GM23338 (cell line): ENCODE measurements around the gene RPS6KC1. TPM values are rescaled to one million over a fixed set of nuclear protein-coding genes. Genes with fewer than 3 reads are reported as not detected.
"Not testable (repeated sequence)": the region's sequence is repeated elsewhere in the genome, so short reads cannot be mapped to it uniquely, and the experiment has no call there.

Source experiments
- ATAC-seq: fragments of 200-7000 bp; cut with Tn5 transposase; 3 replicates; pipeline ENCODE4 v1.9.1; 2020
- DNase-seq: peaks from one replicate; pipeline ENCODE4 v3.0.0-alpha.2; 2015; ENCODE audit warnings: low spot score
- H2AFZ ChIP-seq: fragments of 200-600 bp; sonication (generic); 2 replicates; pipeline ENCODE4 v1.8.0; 2016; ENCODE audit warnings: antibody characterized with exemption, mild to moderate bottlenecking, moderate library complexity
- H3F3A ChIP-seq: fragments of 200-600 bp; sonication (generic); replicated peaks from 2 replicates; pipeline ENCODE4 v1.8.0; 2017; ENCODE audit warnings: antibody characterized with exemption, mixed run types, low read depth
- H3K27ac ChIP-seq: fragments of 200-600 bp; sonication (generic); 2 replicates; pipeline ENCODE4 v1.6.1; 2016; ENCODE audit warnings: low read depth
- H3K27me3 ChIP-seq: fragments of 200-600 bp; sonication (generic); 2 replicates; pipeline ENCODE4 v1.8.0; 2016; ENCODE audit warnings: mild to moderate bottlenecking, mixed run types, moderate library complexity; ENCODE audit not compliant: insufficient read depth
- H3K36me3 ChIP-seq: fragments of 200-600 bp; sonication (generic); 2 replicates; pipeline ENCODE4 v1.8.0; 2016; ENCODE audit warnings: mild to moderate bottlenecking; ENCODE audit not compliant: insufficient read depth
- H3K4me1 ChIP-seq: fragments of 200-600 bp; sonication (generic); 2 replicates; pipeline ENCODE4 v1.8.0; 2016; ENCODE audit warnings: mild to moderate bottlenecking, moderate library complexity; ENCODE audit not compliant: insufficient read depth
- H3K4me2 ChIP-seq: fragments of 200-600 bp; sonication (generic); 2 replicates; pipeline ENCODE4 v1.7.1; 2017; ENCODE audit warnings: mixed run types
- H3K4me3 ChIP-seq: fragments of 200-600 bp; sonication (generic); 2 replicates; pipeline ENCODE4 v1.6.1; 2016; ENCODE audit warnings: mixed run types
- H3K79me2 ChIP-seq: fragments of 200-600 bp; sonication (generic); replicated peaks from 2 replicates; pipeline ENCODE4 v1.8.0; 2017; ENCODE audit warnings: mild to moderate bottlenecking; ENCODE audit not compliant: insufficient read depth
- H3K9me2 ChIP-seq: fragments of 200-600 bp; sonication (generic); 2 replicates; pipeline ENCODE4 v1.8.0; 2017; ENCODE audit not compliant: insufficient read depth
- H4K20me1 ChIP-seq: fragments of 200-600 bp; sonication (generic); replicated peaks from 2 replicates; pipeline ENCODE4 v1.8.0; 2017; ENCODE audit warnings: mild to moderate bottlenecking; ENCODE audit not compliant: insufficient read depth
- H3K27ac Mint-ChIP-seq: 2 replicates; pipeline ENCODE4 v1.8.0; 2020; ENCODE audit warnings: inconsistent platforms, mild to moderate bottlenecking, moderate library complexity, mixed read lengths
- H3K27me3 Mint-ChIP-seq: 3 replicates; pipeline ENCODE4 v1.8.0; 2022; ENCODE audit warnings: low read depth, mild to moderate bottlenecking, moderate library complexity, mixed read lengths, inconsistent platforms; ENCODE audit not compliant: insufficient read depth, poor library complexity
- H3K36me3 Mint-ChIP-seq: 3 replicates; pipeline ENCODE4 v1.8.0; 2021; ENCODE audit warnings: low read depth, mild to moderate bottlenecking, inconsistent platforms, moderate library complexity, mixed read lengths
- H3K4me1 Mint-ChIP-seq: 3 replicates; pipeline ENCODE4 v1.8.0; 2020; ENCODE audit warnings: mild to moderate bottlenecking, inconsistent platforms, mixed read lengths
- H3K4me3 Mint-ChIP-seq: 3 replicates; pipeline ENCODE4 v1.8.0; 2021; ENCODE audit warnings: moderate library complexity, mild to moderate bottlenecking, inconsistent platforms, mixed read lengths
- H3K9me3 Mint-ChIP-seq: 3 replicates; pipeline ENCODE4 v1.8.0; 2020; ENCODE audit warnings: moderate library complexity, mild to moderate bottlenecking, inconsistent platforms, mixed read lengths
- EZH2phosphoT487 ChIP-seq: fragments of 200-600 bp; sonication (generic); IDR thresholded peaks from one replicate; pipeline ENCODE4 v1.8.1; 2018; ENCODE audit warnings: antibody characterized with exemption; ENCODE audit not compliant: unreplicated experiment
- JUNB ChIP-seq: IDR thresholded peaks from one replicate; pipeline ENCODE4 v1.6.1; 2016; ENCODE audit warnings: antibody characterized with exemption; ENCODE audit not compliant: unreplicated experiment
- polyA plus RNA-seq: library from polyadenylated mRNA; unstranded; fragments of >200 nt; fragmentation: Nextera tagmentation; extraction: Ambion mirVana; gene quantifications from 2 replicates; pipeline ENCODE4 v1.2.1, GENCODE V29; 2016
- total RNA-seq: library from RNA; depleted of rRNA; stranded (reverse); fragments of >200 nt; shearing (Covaris generic); gene quantifications from 2 replicates; pipeline ENCODE4 v1.2.3, GENCODE V29; 2014
- TF ChIP-seq, protein P1 (sequence below): IDR thresholded peaks from one replicate; pipeline ENCODE4 v1.6.1; 2018; ENCODE audit warnings: antibody characterized with exemption; ENCODE audit not compliant: unreplicated experiment
- TF ChIP-seq, protein P2 (sequence below), 2 experiments: fragments of 200-600 bp in 1 of 2; sonication (generic) in 1 of 2; conservative IDR thresholded peaks; 2 replicates each; pipeline versions ENCODE4 v1.5.1 to v1.6.1; 2016 to 2017; ENCODE audit warnings: antibody characterized with exemption in 2 of 2, low read depth in 2 of 2, mild to moderate bottlenecking in 2 of 2, moderate library complexity in 1 of 2

Gene RPS6KC1
- total and polyA plus RNA-seq, 2 experiments from 2014 or later, result 7.9 to 24.9 TPM

DNA sequence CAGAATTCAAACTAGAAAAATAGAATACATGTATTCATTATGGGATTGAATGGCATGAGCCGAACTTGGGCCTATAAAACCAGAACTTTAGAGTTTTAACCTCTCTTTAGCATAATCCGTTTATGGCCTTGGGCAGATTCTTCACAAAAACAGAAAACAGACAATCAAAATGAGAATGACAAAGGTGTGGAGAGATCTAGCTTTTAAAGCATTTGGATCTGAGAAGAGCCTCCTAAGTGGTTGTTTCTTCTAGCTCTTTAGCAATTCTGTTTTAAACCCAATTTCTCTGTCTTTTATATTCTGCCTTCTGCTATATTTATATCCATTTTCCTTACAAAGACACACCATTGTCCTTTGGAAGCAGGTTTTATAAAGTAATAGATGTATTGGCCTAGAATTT lies 160.2 kb downstream of the RPS6KC1 start:
- no peaks in the 10 kb centered on the region for H3F3A ChIP-seq
- peaks cover 39% of the 10 kb centered on the region for H3K9me3 Mint-ChIP-seq
- no peak for ATAC-seq
- peaks cover 4% of the 10 kb centered on the region for H3K27me3 Mint-ChIP-seq
- H3K36me3 ChIP-seq, result peaks cover 15% of the 10 kb centered on the region
- H2AFZ ChIP-seq, result no peak overlapping the region
- H3K79me2 ChIP-seq, result no peaks in the 10 kb centered on the region
- no peaks in the 10 kb centered on the region for H4K20me1 ChIP-seq
- H3K9me2 ChIP-seq, result no peaks in the 10 kb centered on the region
- no peaks in the 10 kb centered on the region for H3K27me3 ChIP-seq
- no peak overlapping the region for H3K4me2 ChIP-seq
- H3K4me3 ChIP-seq, result no peak overlapping the region
- H3K4me3 Mint-ChIP-seq, result no peak overlapping the region
- DNase-seq, result no peak
- TF ChIP-seq, protein P1, sequence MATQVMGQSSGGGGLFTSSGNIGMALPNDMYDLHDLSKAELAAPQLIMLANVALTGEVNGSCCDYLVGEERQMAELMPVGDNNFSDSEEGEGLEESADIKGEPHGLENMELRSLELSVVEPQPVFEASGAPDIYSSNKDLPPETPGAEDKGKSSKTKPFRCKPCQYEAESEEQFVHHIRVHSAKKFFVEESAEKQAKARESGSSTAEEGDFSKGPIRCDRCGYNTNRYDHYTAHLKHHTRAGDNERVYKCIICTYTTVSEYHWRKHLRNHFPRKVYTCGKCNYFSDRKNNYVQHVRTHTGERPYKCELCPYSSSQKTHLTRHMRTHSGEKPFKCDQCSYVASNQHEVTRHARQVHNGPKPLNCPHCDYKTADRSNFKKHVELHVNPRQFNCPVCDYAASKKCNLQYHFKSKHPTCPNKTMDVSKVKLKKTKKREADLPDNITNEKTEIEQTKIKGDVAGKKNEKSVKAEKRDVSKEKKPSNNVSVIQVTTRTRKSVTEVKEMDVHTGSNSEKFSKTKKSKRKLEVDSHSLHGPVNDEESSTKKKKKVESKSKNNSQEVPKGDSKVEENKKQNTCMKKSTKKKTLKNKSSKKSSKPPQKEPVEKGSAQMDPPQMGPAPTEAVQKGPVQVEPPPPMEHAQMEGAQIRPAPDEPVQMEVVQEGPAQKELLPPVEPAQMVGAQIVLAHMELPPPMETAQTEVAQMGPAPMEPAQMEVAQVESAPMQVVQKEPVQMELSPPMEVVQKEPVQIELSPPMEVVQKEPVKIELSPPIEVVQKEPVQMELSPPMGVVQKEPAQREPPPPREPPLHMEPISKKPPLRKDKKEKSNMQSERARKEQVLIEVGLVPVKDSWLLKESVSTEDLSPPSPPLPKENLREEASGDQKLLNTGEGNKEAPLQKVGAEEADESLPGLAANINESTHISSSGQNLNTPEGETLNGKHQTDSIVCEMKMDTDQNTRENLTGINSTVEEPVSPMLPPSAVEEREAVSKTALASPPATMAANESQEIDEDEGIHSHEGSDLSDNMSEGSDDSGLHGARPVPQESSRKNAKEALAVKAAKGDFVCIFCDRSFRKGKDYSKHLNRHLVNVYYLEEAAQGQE, result no peak
- no peak for TF ChIP-seq EZH2phosphoT487
- TF ChIP-seq, protein P2, sequence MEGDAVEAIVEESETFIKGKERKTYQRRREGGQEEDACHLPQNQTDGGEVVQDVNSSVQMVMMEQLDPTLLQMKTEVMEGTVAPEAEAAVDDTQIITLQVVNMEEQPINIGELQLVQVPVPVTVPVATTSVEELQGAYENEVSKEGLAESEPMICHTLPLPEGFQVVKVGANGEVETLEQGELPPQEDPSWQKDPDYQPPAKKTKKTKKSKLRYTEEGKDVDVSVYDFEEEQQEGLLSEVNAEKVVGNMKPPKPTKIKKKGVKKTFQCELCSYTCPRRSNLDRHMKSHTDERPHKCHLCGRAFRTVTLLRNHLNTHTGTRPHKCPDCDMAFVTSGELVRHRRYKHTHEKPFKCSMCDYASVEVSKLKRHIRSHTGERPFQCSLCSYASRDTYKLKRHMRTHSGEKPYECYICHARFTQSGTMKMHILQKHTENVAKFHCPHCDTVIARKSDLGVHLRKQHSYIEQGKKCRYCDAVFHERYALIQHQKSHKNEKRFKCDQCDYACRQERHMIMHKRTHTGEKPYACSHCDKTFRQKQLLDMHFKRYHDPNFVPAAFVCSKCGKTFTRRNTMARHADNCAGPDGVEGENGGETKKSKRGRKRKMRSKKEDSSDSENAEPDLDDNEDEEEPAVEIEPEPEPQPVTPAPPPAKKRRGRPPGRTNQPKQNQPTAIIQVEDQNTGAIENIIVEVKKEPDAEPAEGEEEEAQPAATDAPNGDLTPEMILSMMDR (conservative IDR thresholded peaks at IDR 0.05; ENCODE audit: low read depth in 2 of 2), result no peak
- no peak overlapping the region for H3K27ac Mint-ChIP-seq
- H3K4me1 Mint-ChIP-seq, result peaks cover 5% of the 10 kb centered on the region; the same call in 1 of the 3 replicates
- peaks cover 58% of the 10 kb centered on the region for H3K36me3 Mint-ChIP-seq
- peaks cover 12% of the 10 kb centered on the region; the same call in 1 of the 2 replicates for H3K4me1 ChIP-seq
- no peak overlapping the region for H3K27ac ChIP-seq

DNA sequence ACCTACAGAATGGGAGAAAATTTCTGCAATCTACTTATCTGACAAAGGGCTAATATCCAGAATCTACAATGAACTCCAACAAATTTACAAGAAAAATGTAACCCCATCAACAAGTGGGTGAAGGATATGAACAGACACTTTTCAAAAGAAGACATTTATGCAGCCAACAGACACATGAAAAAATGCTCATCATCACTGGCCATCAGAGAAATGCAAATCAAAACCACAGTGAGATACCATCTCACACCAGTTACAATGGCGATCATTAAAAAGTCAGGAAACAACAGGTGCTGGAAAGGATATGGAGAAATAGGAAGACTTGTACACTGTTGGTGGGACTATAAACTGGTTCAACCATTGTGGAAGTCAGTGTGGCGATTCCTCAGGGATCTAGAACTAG lies 168.0 kb downstream of the RPS6KC1 start:
- H3K4me2 ChIP-seq, H4K20me1 ChIP-seq, H3F3A ChIP-seq, H3K9me2 ChIP-seq, H3K4me1 Mint-ChIP-seq, H3K27ac ChIP-seq, H3K79me2 ChIP-seq, H3K27me3 ChIP-seq, H3K36me3 ChIP-seq, H3K4me1 ChIP-seq, H2AFZ ChIP-seq, H3K4me3 ChIP-seq, DNase-seq, H3K27ac Mint-ChIP-seq, H3K27me3 Mint-ChIP-seq, H3K4me3 Mint-ChIP-seq, ATAC-seq: not testable (repeated sequence)
- H3K36me3 Mint-ChIP-seq, result peaks cover 23% of the 10 kb centered on the region
- H3K9me3 Mint-ChIP-seq, result peaks cover 18% of the 10 kb centered on the region

DNA sequence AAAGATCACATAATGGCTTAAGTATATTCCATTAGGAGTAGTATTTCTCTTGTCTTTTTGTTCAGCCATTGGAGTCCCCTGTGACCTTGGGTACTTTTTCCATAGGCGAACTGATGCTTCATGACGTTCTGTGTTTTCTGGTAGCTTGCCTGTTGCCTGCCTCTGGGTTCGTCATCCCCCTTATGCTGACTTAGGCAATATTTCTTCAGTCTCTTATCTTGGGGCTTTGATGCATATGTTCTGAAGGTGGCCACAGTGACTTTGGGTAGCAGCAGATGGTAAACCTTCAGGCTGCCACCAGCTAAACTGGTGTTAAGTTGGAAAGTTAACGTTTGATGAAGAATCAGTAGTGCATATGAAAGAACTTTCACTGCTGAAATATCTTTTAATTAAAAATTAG lies 170.2 kb downstream of the RPS6KC1 start:
- DNase-seq (no peak), ATAC-seq (no peak)
- no peaks in the 10 kb centered on the region for H3K4me1 Mint-ChIP-seq
- no peak overlapping the region for H3K27ac Mint-ChIP-seq
- H3K4me2 ChIP-seq, result no peak overlapping the region
- H3K9me2 ChIP-seq, result no peaks in the 10 kb centered on the region
- no peak overlapping the region for H2AFZ ChIP-seq
- no peak overlapping the region for H3K4me3 Mint-ChIP-seq
- peaks cover 7% of the 10 kb centered on the region; the same call in 2 of the 3 replicates for H3K36me3 Mint-ChIP-seq
- H4K20me1 ChIP-seq, result no peaks in the 10 kb centered on the region
- H3K9me3 Mint-ChIP-seq, result peaks cover 5% of the 10 kb centered on the region; the same call in 1 of the 3 replicates
- H3K4me1 ChIP-seq, result no peaks in the 10 kb centered on the region
- H3K27ac ChIP-seq, result no peak overlapping the region
- H3K27me3 ChIP-seq, result no peaks in the 10 kb centered on the region
- no peaks in the 10 kb centered on the region for H3K79me2 ChIP-seq
- no peaks in the 10 kb centered on the region for H3K36me3 ChIP-seq
- H3K4me3 ChIP-seq, result no peak overlapping the region
- H3K27me3 Mint-ChIP-seq, result no peaks in the 10 kb centered on the region
- no peaks in the 10 kb centered on the region for H3F3A ChIP-seq
- TF ChIP-seq, protein P1, result no peak
- no peak for TF ChIP-seq JUNB
